GM19397 (cell line): ENCODE data around the gene DIAPH2.
A peak's percentile ranks its signal among the peaks of the same experiment; 100 is the strongest.

Experiments
- ATAC-seq: cut with Tn5 transposase; IDR thresholded peaks from one replicate; pipeline ENCODE4 v1.9.1; 2021; ENCODE audit warnings: mild to moderate bottlenecking, moderate library complexity; ENCODE audit not compliant: unreplicated experiment

DIAPH2 gene

GRCh38 chrX:97431281-97431680 lies 746.6 kb downstream of the DIAPH2 start:
- no peak for ATAC-seq

DNA sequence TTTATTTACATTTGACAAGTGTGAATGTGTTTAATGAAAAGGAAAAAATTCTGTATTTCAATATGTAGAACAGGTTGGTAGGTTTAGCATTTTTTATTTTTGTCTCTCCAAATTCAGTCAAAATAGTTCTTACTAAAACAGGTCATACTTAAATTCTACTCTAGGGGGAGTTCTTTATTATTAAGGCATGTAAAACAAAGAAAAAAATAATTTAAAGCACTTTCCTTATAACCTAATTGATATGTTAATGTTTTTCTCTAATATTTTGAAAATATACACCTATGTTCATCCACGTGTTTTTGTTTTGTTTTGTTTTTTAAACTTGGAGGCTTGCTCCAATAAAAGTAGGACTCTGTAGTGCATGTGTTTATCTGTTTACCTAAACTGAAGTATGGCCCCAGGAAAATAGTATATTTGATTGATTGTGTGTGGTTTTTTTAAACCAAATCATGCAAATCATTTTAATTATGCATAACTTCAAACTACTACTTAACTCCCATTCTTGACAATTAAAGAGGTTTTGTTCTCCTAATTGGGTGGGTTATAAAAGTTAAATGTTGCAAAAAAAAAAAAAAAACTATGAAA lies 761.7 kb downstream of the DIAPH2 start:
- ATAC-seq, result no peak

- no peak for ATAC-seq
These were observed 762.7 kb downstream of the DIAPH2 start for GRCh38 chrX:97447306-97447705.

DNA sequence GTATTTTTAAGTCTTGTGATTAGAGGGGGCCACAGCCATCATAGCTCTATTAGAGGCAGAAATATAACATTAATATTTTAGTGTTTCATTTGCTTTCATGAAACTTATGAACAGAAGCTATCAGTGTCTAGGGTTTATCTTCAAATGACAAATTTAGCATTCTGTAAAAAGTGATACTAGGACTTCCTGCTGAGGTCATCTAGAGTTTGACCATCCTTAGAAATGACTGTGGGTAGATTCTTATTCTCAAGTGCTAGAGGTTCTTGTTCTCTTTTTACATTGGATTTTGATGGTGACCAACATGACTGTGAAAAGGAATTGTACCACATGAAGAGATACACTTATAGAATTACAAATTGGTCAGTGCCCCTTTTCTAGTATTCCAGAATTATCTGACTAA lies 767.6 kb downstream of the DIAPH2 start:
- ATAC-seq, result no peak

GRCh38 chrX:97461763-97462162 lies 777.1 kb downstream of the DIAPH2 start:
- no peak for ATAC-seq

- no peak for ATAC-seq
These were observed 786.4 kb downstream of the DIAPH2 start for GRCh38 chrX:97471071-97471470.

DNA sequence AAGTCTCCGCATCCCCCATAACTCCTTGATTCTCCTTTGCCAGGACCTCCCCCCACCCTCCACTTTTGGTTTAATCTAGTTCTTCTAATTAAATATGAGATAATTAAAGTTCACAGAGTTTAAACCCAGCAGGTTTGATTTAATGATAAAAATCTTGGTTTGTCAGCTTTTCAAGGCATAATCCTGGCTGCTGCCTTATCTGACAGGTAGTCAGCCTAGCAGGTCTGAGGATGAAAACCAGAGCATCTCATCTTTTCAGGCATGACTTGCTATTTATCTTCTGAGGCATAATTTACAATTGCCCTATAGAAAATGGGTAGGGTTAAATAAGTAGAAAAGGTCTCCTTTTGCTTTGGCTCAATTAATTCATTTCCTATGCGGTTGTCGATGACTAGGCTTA lies 790.3 kb downstream of the DIAPH2 start:
- ATAC-seq, result no peak

- ATAC-seq, result no peak
These were observed 794.7 kb downstream of the DIAPH2 start for GRCh38 chrX:97479106-97479890.

- ATAC-seq, result no peak
These were observed 796.6 kb downstream of the DIAPH2 start for GRCh38 chrX:97481228-97481627.

GRCh38 chrX:97482666-97483300 lies 798.1 kb downstream of the DIAPH2 start:
- no peak for ATAC-seq

- no peak for ATAC-seq
These were observed 806.0 kb downstream of the DIAPH2 start for GRCh38 chrX:97490656-97491055.

DNA sequence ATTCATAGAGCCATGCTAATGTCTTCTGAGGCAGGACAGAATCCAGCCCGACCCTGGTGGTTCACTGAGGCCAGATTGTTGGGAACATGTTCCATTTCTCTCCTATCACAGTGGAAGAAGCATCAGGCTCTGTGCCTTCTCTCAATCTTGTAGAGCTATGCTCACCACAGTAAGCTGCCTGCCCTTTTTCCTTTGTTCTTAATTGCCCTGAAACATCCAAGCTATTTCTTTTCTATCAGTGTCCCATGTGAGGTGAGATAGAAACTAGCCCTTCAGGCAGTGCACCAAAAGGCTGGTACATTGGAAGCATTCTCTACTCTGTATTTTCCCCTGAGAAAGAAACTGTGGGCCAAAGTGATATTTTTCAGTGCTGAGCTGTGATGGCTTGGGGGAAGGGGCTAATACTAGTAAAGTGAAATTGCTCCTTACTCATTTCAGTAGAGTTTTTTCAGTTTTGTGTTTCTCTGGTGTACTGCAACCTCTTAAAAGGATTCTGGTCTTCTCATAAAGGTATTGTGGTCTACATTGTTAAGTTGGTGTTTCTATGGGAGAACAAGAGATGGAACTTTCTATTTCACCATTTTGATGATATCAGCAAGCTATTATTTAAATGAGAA lies 810.2 kb downstream of the DIAPH2 start:
- ATAC-seq, result peak; percentile 85

DNA sequence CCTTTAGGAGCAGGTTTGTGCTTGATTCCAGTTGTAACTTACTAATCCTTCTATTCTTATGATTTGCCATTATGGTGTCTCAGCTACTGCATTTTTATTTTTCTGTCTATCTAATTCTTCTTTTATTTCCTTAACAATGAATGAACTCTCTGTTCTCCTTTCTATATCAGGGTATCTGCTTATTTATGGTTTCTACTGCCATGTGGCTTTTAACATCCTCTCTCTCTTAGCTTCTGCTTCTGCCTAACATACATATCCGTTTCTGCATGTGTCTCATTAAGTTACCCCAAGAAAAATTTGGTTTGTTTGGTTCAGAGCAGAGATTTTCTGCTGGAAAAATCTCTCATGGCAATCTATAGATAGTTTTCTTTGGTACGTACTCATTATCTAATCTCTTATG lies 813.5 kb downstream of the DIAPH2 start:
- peak; percentile 49 for ATAC-seq

DNA sequence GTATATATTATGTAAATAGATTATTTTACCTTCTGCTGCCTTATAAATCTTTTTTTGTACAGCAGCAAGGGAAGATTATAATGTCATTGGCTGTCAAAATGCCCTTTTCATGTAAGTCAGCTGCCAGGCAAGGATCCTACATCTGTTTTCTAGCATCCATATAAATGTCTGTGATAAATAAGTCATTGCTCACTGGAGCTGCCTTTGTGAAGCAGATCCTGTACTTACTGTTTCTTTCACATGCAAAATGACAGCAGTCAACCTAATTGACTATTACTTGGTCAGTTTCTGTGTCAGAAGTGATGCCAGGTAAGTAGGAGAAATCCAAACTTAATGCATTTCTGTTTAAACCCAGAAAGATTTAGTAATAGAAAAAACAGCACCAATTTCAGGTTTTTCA lies 819.8 kb downstream of the DIAPH2 start:
- no peak for ATAC-seq

- ATAC-seq, result no peak
These were observed 833.1 kb downstream of the DIAPH2 start for GRCh38 chrX:97517763-97518162.

GRCh38 chrX:97522307-97522706 lies 837.7 kb downstream of the DIAPH2 start:
- no peak for ATAC-seq

DNA sequence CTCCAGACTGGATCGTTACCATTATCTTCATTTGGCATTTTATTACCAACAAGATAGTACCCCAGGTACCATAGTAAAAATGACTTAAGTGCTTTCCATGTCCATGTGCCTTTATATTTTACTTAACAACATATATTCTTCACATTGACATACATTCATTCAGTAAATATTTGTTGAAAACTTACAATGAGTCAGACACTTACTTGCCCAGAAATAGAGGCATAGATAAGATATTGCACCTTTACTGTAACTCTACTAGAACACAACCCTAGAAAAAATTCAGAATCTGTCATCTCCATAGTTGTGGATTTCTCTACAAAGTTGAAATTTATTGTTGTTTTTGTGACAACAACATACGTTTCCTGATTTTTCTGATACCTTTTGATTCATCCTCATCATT lies 839.7 kb downstream of the DIAPH2 start:
- no peak for ATAC-seq

GRCh38 chrX:97524997-97525396 lies 840.4 kb downstream of the DIAPH2 start:
- ATAC-seq, result no peak

- ATAC-seq, result no peak
These were observed 841.3 kb downstream of the DIAPH2 start for GRCh38 chrX:97525981-97526380.

GRCh38 chrX:97527725-97528124 lies 843.1 kb downstream of the DIAPH2 start:
- ATAC-seq, result no peak

DNA sequence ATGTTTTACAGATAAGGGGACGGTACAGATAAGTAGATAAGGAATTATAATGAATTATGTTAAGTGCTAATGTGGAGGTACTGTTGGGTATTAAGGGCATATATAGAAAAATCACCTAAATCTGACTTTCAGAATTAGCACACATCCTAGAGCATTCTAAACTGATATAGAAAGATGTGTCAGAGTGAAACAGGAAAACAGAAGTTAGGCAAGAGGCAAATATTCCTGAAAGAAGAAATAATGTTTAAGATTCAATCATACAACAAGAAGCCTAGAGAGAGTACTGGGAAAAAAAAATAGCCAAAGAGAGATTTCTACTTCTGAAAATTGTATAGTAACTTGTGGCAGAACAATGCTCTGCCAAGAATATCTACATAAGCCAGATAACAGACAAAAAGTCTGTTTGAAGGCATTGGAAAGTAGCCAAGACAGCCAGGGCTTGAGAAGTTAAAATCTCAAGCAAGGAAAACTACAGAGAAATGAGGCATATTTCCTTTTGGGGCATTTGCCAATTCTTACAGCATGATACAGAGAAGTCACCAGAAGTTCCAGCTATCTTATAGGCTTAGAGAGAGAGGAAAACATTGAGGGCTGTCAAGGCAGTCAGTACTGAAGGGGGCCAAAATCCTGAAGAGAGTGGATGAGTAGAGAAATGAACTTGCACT lies 845.0 kb downstream of the DIAPH2 start:
- no peak for ATAC-seq
